Peyer's patch (tissue), 4 donors: ENCODE data around the gene OMP.

Source experiments
- POLR2A ChIP-seq, 2 donors: fragments of 450-650 bp; IDR thresholded peaks; one replicate each; pipeline ENCODE4 v1.5.1; 2017; ENCODE audit warnings: antibody characterized with exemption in 2 of 2, mild to moderate bottlenecking in 2 of 2, moderate library complexity in 2 of 2
- TF ChIP-seq, protein P1 (sequence below), 6 experiments: fragments of 450-650 bp in 4 of 6; fragments of 200-600 bp in 2 of 6; sonication (generic) in 1 of 6; IDR thresholded peaks; one replicate each; pipeline ENCODE4 v1.5.1; 2017 to 2019; ENCODE audit warnings: antibody characterized with exemption in 6 of 6, mild to moderate bottlenecking in 3 of 6, moderate library complexity in 1 of 6

DNA sequence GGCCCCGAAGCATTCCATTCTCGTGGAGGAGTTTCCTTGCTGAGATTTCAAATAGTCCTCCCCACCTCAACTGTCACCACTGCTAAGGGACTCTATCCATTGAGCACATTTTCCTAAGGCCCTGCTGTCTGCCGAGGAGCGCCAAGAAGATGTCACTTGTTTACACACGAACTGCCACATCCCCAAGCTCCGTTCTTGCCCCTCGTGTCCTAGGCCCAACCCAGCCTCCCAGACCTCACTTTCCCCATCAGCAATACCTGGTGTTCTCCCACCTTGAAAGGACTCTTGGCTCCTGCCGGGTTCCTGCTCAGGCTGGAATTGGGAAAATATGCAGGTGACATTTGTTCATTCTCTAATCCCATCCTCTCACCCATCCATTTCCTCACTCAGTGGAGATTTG lies 21.4 kb downstream of the OMP start:
- TF ChIP-seq, protein P1, sequence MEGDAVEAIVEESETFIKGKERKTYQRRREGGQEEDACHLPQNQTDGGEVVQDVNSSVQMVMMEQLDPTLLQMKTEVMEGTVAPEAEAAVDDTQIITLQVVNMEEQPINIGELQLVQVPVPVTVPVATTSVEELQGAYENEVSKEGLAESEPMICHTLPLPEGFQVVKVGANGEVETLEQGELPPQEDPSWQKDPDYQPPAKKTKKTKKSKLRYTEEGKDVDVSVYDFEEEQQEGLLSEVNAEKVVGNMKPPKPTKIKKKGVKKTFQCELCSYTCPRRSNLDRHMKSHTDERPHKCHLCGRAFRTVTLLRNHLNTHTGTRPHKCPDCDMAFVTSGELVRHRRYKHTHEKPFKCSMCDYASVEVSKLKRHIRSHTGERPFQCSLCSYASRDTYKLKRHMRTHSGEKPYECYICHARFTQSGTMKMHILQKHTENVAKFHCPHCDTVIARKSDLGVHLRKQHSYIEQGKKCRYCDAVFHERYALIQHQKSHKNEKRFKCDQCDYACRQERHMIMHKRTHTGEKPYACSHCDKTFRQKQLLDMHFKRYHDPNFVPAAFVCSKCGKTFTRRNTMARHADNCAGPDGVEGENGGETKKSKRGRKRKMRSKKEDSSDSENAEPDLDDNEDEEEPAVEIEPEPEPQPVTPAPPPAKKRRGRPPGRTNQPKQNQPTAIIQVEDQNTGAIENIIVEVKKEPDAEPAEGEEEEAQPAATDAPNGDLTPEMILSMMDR (IDR thresholded peaks at IDR 0.05), result no peak
- no peak for TF ChIP-seq POLR2A (IDR thresholded peaks at IDR 0.05)
